Neural progenitor cell (in vitro differentiated cells): ENCODE data around the gene FAM53A. TPM values are rescaled to one million over a fixed set of nuclear protein-coding genes. Genes with fewer than 3 reads are reported as not detected.
"Not testable (repeated sequence)": the region's sequence is repeated elsewhere in the genome, so short reads cannot be mapped to it uniquely, and the experiment has no call there.

ENCODE experiments used
- DNase-seq: peaks from one replicate; pipeline ENCODE4 v3.0.0-alpha.2; 2016; ENCODE audit warnings: low spot score
- H2AFZ ChIP-seq: fragments of 200-600 bp; sonication (generic); replicated peaks from 2 replicates; pipeline ENCODE4 v1.6.1; 2016; ENCODE audit warnings: antibody characterized with exemption
- H3F3A ChIP-seq: fragments of 200-600 bp; sonication (generic); 2 replicates; pipeline ENCODE4 v1.6.1; 2016; ENCODE audit warnings: antibody characterized with exemption, low read depth
- H3K27ac ChIP-seq: fragments of 200-600 bp; sonication (generic); 2 replicates; pipeline ENCODE4 v1.5.1; 2016; ENCODE audit warnings: mild to moderate bottlenecking
- H3K27me3 ChIP-seq: fragments of 200-600 bp; sonication (generic); 2 replicates; pipeline ENCODE4 v1.6.1; 2016; ENCODE audit warnings: mild to moderate bottlenecking, moderate library complexity
- H3K36me3 ChIP-seq: fragments of 200-600 bp; sonication (generic); 2 replicates; pipeline ENCODE4 v1.5.1; 2016
- H3K4me1 ChIP-seq: fragments of 200-600 bp; sonication (generic); 2 replicates; pipeline ENCODE4 v1.6.1; 2016; ENCODE audit warnings: mixed run types
- H3K4me2 ChIP-seq: fragments of 200-600 bp; sonication (generic); 2 replicates; pipeline ENCODE4 v1.6.1; 2016
- H3K4me3 ChIP-seq: fragments of 200-600 bp; sonication (generic); 2 replicates; pipeline ENCODE4 v1.5.1; 2016
- H3K79me2 ChIP-seq: fragments of 200-600 bp; sonication (generic); 2 replicates; pipeline ENCODE4 v1.6.1; 2016; ENCODE audit warnings: low read depth
- H3K9ac ChIP-seq: fragments of 200-600 bp; sonication (generic); 2 replicates; pipeline ENCODE4 v1.6.1; 2016
- H3K9me3 ChIP-seq: fragments of 200-600 bp; sonication (generic); 2 replicates; pipeline ENCODE4 v1.5.1; 2016; ENCODE audit warnings: low read depth
- H4K20me1 ChIP-seq: fragments of 200-600 bp; sonication (generic); 2 replicates; pipeline ENCODE4 v1.6.1; 2016; ENCODE audit warnings: low read depth
- H3K27ac Mint-ChIP-seq: 3 replicates; pipeline ENCODE4 v1.8.0; 2021; ENCODE audit warnings: mixed read lengths
- H3K27me3 Mint-ChIP-seq: 2 replicates; pipeline ENCODE4 v1.8.0; 2022; ENCODE audit warnings: low read depth, mild to moderate bottlenecking, inconsistent platforms, moderate library complexity, mixed read lengths; ENCODE audit not compliant: insufficient read depth
- H3K36me3 Mint-ChIP-seq: 3 replicates; pipeline ENCODE4 v1.8.0; 2021; ENCODE audit warnings: mixed read lengths
- H3K4me1 Mint-ChIP-seq: 3 replicates; pipeline ENCODE4 v1.8.0; 2021; ENCODE audit warnings: mixed read lengths
- H3K4me3 Mint-ChIP-seq: 3 replicates; pipeline ENCODE4 v1.8.0; 2021; ENCODE audit warnings: mild to moderate bottlenecking, moderate library complexity, mixed read lengths
- H3K9me3 Mint-ChIP-seq: 3 replicates; pipeline ENCODE4 v1.8.0; 2020; ENCODE audit warnings: mixed read lengths
- EZH2 ChIP-seq: fragments of 200-600 bp; sonication (generic); IDR thresholded peaks from 2 replicates; pipeline ENCODE4 v1.6.1; 2017; ENCODE audit warnings: antibody characterized with exemption, mild to moderate bottlenecking, moderate library complexity
- EZH2phosphoT487 ChIP-seq: fragments of 200-600 bp; sonication (generic); IDR thresholded peaks from 2 replicates; pipeline ENCODE4 v1.6.1; 2017; ENCODE audit warnings: antibody characterized with exemption
- total RNA-seq: library from RNA; depleted of rRNA; stranded (reverse); fragments of >200 nt; gene quantifications from 2 replicates; pipeline ENCODE4 v1.2.3, GENCODE V29; 2015; ENCODE audit warnings: low replicate concordance
- TF ChIP-seq, protein P1 (sequence below): fragments of 200-600 bp; sonication (generic); IDR thresholded peaks from 2 replicates; pipeline ENCODE4 v1.5.1; 2017; ENCODE audit warnings: antibody characterized with exemption, mild to moderate bottlenecking

FAM53A gene
- total RNA-seq, 1 donor from 2014 or later = 3.2 TPM

GRCh38 chr4:1609901-1610790 lies 74.0 kb downstream of the FAM53A start:
- Mint-ChIP-seq H3K27me3 (peaks cover 5% of the 10 kb centered on the region), H3K9me3 (no peaks in the 10 kb centered on the region), H3K27ac (no peak overlapping the region), H3K4me1 (peaks cover 21% of the 10 kb centered on the region), H3K4me3 (no peak overlapping the region), H3K36me3 (no peaks in the 10 kb centered on the region)
- Histone ChIP-seq H3K27me3 (no peaks in the 10 kb centered on the region), H3K9me3 (no peaks in the 10 kb centered on the region), H3K36me3 (no peaks in the 10 kb centered on the region), H3K27ac (no peak overlapping the region), H3K79me2 (no peaks in the 10 kb centered on the region), H2AFZ (no peak overlapping the region), H3K4me3 (no peak overlapping the region), H3K9ac (no peak overlapping the region), H3K4me2 (no peak overlapping the region), H4K20me1 (no peaks in the 10 kb centered on the region), H3F3A (no peaks in the 10 kb centered on the region), H3K4me1 (no peaks in the 10 kb centered on the region)
- TF ChIP-seq EZH2 (no peak), EZH2phosphoT487 (no peak)
- TF ChIP-seq, protein P1, sequence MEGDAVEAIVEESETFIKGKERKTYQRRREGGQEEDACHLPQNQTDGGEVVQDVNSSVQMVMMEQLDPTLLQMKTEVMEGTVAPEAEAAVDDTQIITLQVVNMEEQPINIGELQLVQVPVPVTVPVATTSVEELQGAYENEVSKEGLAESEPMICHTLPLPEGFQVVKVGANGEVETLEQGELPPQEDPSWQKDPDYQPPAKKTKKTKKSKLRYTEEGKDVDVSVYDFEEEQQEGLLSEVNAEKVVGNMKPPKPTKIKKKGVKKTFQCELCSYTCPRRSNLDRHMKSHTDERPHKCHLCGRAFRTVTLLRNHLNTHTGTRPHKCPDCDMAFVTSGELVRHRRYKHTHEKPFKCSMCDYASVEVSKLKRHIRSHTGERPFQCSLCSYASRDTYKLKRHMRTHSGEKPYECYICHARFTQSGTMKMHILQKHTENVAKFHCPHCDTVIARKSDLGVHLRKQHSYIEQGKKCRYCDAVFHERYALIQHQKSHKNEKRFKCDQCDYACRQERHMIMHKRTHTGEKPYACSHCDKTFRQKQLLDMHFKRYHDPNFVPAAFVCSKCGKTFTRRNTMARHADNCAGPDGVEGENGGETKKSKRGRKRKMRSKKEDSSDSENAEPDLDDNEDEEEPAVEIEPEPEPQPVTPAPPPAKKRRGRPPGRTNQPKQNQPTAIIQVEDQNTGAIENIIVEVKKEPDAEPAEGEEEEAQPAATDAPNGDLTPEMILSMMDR = no peak
- DNase-seq = no peak

DNA sequence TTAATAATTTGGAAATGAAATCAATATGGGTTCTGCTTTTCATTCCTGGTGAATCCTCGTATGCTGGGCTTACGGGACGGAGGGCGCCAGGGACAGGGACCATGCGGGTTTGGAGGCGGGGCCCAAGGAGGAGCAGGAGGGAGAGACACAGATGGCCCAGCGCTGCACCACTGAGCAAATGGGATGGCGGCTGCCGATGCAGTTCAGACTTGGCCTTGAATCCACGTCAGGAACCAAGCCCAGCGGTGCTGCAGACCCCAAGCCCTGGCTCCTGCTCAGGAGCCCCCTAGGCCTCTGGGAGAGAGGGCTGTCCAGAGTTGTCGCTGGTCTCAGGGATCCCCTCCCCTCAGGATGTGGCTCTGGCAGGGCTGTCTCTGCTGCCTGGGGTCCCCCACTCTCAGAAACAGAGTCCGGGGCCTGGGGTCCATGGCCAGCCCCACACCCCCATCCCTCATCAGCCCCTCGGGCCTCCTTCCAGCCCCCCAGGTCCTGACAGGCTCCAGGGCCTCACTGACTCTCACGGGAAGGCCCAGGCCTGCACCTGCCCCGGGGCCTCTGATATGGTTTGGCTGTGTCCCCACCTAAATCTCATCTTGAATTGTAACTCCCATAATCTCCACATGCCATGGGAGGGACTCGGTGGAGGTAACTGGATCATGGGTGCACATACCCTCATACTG lies 75.2 kb downstream of the FAM53A start:
- Histone ChIP-seq H3K27me3 (no peaks in the 10 kb centered on the region), H3F3A (no peaks in the 10 kb centered on the region), H3K36me3 (no peaks in the 10 kb centered on the region), H3K4me3 (no peak overlapping the region), H2AFZ (no peak overlapping the region), H3K27ac (no peak overlapping the region), H3K9me3 (no peaks in the 10 kb centered on the region), H3K4me2 (no peak overlapping the region), H3K9ac (no peak overlapping the region), H4K20me1 (no peaks in the 10 kb centered on the region), H3K4me1 (peaks cover 7% of the 10 kb centered on the region), H3K79me2 (no peaks in the 10 kb centered on the region)
- DNase-seq = no peak
- peaks cover 2% of the 10 kb centered on the region for H3K27me3 Mint-ChIP-seq
- H3K27ac Mint-ChIP-seq = peak overlapping the region; percentile 66
- peaks cover 24% of the 10 kb centered on the region for H3K4me1 Mint-ChIP-seq
- H3K4me3 Mint-ChIP-seq = no peak overlapping the region
- H3K36me3 Mint-ChIP-seq = no peaks in the 10 kb centered on the region
- no peaks in the 10 kb centered on the region for H3K9me3 Mint-ChIP-seq
- TF ChIP-seq EZH2phosphoT487 (no peak), EZH2 (no peak)
- TF ChIP-seq, protein P1 = no peak

- Mint-ChIP-seq H3K4me1 (peaks cover 21% of the 10 kb centered on the region), H3K4me3 (no peak overlapping the region), H3K27me3 (no peaks in the 10 kb centered on the region), H3K9me3 (no peaks in the 10 kb centered on the region), H3K36me3 (no peaks in the 10 kb centered on the region), H3K27ac (peak overlapping the region; percentile 66)
- H3K4me2 ChIP-seq = no peak overlapping the region
- no peak overlapping the region for H3K9ac ChIP-seq
- H3K9me3 ChIP-seq = no peaks in the 10 kb centered on the region
- H3K36me3 ChIP-seq = no peaks in the 10 kb centered on the region
- no peak overlapping the region for H3K27ac ChIP-seq
- H3K4me1 ChIP-seq = peaks cover 14% of the 10 kb centered on the region
- H3F3A ChIP-seq = no peaks in the 10 kb centered on the region
- no peaks in the 10 kb centered on the region for H4K20me1 ChIP-seq
- H3K4me3 ChIP-seq = no peak overlapping the region
- no peaks in the 10 kb centered on the region for H3K27me3 ChIP-seq
- no peak for DNase-seq
- no peaks in the 10 kb centered on the region for H3K79me2 ChIP-seq
- TF ChIP-seq EZH2 (no peak), EZH2phosphoT487 (no peak)
- TF ChIP-seq, protein P1 = no peak
- H2AFZ ChIP-seq = no peak overlapping the region
Observed at GRCh38 chr4:1608196-1608820, 75.8 kb downstream of the FAM53A start.

DNA sequence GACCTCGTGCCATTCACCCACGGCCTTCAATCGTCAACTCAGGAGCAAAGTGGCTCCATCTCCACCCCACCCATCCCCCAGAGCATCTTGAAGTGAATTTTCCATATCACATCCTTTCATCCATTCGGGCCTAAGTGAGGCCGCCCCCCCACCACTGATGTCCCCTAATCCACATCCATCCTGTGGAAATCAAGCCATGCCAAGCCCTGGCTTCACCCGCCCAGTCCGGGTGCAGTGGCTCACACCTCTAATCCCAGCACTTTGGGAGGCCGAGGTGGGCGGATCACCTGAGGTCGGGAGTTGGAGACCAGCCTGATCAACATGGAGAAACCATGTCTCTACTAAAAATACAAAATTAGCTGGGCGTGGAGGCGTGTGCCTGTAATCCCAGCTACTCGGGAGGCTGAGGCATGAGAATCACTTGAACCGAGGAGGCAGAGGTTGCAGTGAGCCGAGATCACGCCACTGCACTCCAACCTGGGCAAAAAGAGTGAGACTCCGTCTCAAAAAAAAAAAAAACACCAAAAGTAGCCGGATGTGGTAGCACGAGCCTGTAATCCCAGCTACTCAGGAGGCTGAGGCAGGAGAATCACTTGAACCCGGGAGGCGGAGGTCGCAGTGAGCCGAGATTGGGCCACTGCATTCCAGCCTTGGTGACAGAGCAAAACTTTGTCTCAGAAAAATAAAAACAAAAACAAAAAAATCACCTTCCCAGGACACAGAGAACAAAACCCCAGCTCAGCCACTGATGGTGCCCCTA lies 76.5 kb downstream of the FAM53A start:
- H3K36me3 ChIP-seq, H4K20me1 ChIP-seq, H3K9me3 Mint-ChIP-seq, H3F3A ChIP-seq, H3K27me3 ChIP-seq, H3K79me2 ChIP-seq, H3K27me3 Mint-ChIP-seq, H3K9me3 ChIP-seq, H3K4me3 Mint-ChIP-seq, H3K27ac Mint-ChIP-seq, H3K9ac ChIP-seq, H2AFZ ChIP-seq, H3K4me3 ChIP-seq, DNase-seq, H3K36me3 Mint-ChIP-seq, H3K27ac ChIP-seq, H3K4me2 ChIP-seq: not testable (repeated sequence)
- peaks cover 23% of the 10 kb centered on the region for H3K4me1 Mint-ChIP-seq
- H3K4me1 ChIP-seq = peaks cover 16% of the 10 kb centered on the region
